Smooth muscle cell (in vitro differentiated cells): ENCODE data around the gene MMEL1. TPM values are rescaled to one million over a fixed set of nuclear protein-coding genes. Genes with fewer than 3 reads are reported as not detected.
A peak's percentile ranks its signal among the peaks of the same experiment; 100 is the strongest.

ENCODE experiments used
- DNase-seq: peaks from one replicate; lab custom pipeline; 2025; ENCODE audit not compliant: unreplicated experiment; lab: John Stamatoyannopoulos, UW
- H2AFZ ChIP-seq: fragments of 200-600 bp; sonication (generic); 2 replicates; pipeline ENCODE4 v1.6.0; 2016; ENCODE audit warnings: antibody characterized with exemption, low read depth, mild to moderate bottlenecking
- H3F3A ChIP-seq: fragments of 200-600 bp; sonication (generic); 2 replicates; pipeline ENCODE4 v1.6.0; 2017; ENCODE audit warnings: antibody characterized with exemption, low read depth
- H3K27ac ChIP-seq: fragments of 200-600 bp; sonication (generic); 2 replicates; pipeline ENCODE4 v1.5.1; 2016; ENCODE audit warnings: low read depth, mild to moderate bottlenecking
- H3K27me3 ChIP-seq: fragments of 200-600 bp; sonication (generic); 2 replicates; pipeline ENCODE4 v1.6.1; 2016; ENCODE audit warnings: low read depth, mild to moderate bottlenecking
- H3K36me3 ChIP-seq: fragments of 200-600 bp; sonication (generic); 2 replicates; pipeline ENCODE4 v1.5.1; 2016; ENCODE audit warnings: low read depth
- H3K4me1 ChIP-seq: fragments of 200-600 bp; sonication (generic); 2 replicates; pipeline ENCODE4 v1.5.1; 2016; ENCODE audit warnings: low read depth
- H3K4me2 ChIP-seq: fragments of 200-600 bp; sonication (generic); 2 replicates; pipeline ENCODE4 v1.6.0; 2016; ENCODE audit warnings: mild to moderate bottlenecking
- H3K4me3 ChIP-seq: fragments of 200-600 bp; sonication (generic); 2 replicates; pipeline ENCODE4 v1.5.1; 2016; ENCODE audit warnings: mild to moderate bottlenecking
- H3K79me2 ChIP-seq: fragments of 200-600 bp; sonication (generic); 2 replicates; pipeline ENCODE4 v1.6.0; 2016; ENCODE audit warnings: low read depth, mild to moderate bottlenecking
- H3K9ac ChIP-seq: fragments of 200-600 bp; sonication (generic); 2 replicates; pipeline ENCODE4 v1.6.0; 2016; ENCODE audit warnings: low read depth
- H3K9me3 ChIP-seq: fragments of 200-600 bp; sonication (generic); replicated peaks from 2 replicates; pipeline ENCODE4 v1.5.1; 2016; ENCODE audit warnings: low read depth
- H4K20me1 ChIP-seq: fragments of 200-600 bp; sonication (generic); 2 replicates; pipeline ENCODE4 v1.6.0; 2016; ENCODE audit warnings: low read depth
- CTCF ChIP-seq: fragments of 200-600 bp; sonication (generic); IDR thresholded peaks from 2 replicates; pipeline ENCODE4 v1.5.1; 2017; ENCODE audit warnings: borderline replicate concordance, mild to moderate bottlenecking, antibody characterized with exemption; ENCODE audit not compliant: insufficient read depth, poor library complexity, severe bottlenecking
- WGBS: methylation state at CpG from one replicate; pipeline ENCODE4 v1.1.7; 2016; ENCODE audit warnings: low lambda C conversion rate; 5-methylcytosine and 5-hydroxymethylcytosine counted together
- polyA plus RNA-seq: library from polyadenylated mRNA; unstranded; fragments of >200 nt; fragmentation: Nextera tagmentation; extraction: Ambion mirVana; gene quantifications from 2 replicates; pipeline ENCODE4 v1.2.1, GENCODE V29; 2016
- total RNA-seq: library from RNA; depleted of rRNA; stranded (reverse); fragments of >200 nt; gene quantifications from 2 replicates; pipeline ENCODE4 v1.2.3, GENCODE V29; 2014

MMEL1 gene
- total and polyA plus RNA-seq, 2 experiments from 2014 or later: 3.4 TPM; not detected in 1

GRCh38 chr1:2587071-2587859 is 45.6 kb downstream of the MMEL1 start:
- Histone ChIP-seq H3K4me3 (peak overlapping the region; percentile 86), H3K9me3 (no peaks in the 10 kb centered on the region), H3K4me1 (peaks cover 14% of the 10 kb centered on the region), H3K9ac (no peak overlapping the region), H3K27me3 (no peaks in the 10 kb centered on the region), H3F3A (no peaks in the 10 kb centered on the region), H3K79me2 (no peaks in the 10 kb centered on the region), H4K20me1 (no peaks in the 10 kb centered on the region), H3K4me2 (peak overlapping the region; percentile 99), H3K36me3 (no peaks in the 10 kb centered on the region), H2AFZ (peak overlapping the region; percentile 89), H3K27ac (no peak overlapping the region)
- 13% methylated on average over 49 of the region's 52 CpGs for WGBS
- no peak for TF ChIP-seq CTCF
- DNase-seq: no peak

DNA sequence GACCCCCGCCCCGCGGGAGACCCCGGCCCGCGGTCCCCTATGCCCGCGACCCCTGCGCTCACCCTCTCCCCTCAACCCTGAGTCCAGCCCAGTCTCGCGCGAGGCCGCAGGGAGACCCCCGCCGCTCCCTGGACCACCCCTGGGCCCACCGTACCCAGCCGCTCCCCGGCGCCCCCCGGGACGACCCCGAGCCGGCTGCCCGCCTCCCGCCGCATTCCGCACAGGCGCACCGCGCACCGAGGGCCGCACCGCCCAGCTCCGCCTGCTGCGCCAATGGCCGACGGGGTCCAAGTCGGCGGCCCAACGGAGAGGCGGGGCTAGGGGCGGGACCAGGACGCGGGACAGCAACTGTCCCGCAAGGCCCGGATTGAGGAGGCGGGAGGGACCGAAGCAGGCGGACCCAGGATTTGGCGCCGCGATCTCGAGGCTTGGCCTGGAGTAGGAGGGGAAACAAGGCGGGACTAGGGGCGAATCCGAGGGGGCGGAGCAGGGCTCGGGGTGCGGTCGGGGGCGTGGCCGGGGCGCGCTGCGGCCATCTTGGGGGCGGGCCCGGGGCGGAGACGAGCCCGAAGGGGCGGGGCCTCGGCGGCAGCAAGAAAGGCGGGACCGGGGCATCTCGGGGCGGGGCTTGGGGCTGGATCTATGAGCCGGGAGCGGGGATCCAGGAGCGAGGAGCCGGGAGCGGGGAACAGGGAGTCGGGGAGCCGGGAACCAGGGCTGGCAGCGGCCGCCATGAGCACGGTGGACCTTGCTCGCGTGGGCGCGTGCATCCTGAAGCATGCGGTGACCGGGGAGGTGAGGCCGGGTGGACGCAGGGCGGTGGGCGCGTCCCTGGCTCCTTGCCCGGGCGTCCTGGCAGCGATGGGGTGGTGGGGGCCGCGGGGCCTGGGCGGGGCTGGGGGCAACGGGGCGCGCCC is 46.4 kb downstream of the MMEL1 start, which contains the start of gene PRXL2B:
Gene PRXL2B, plus strand, starts transcription at position 624 of the 917 bp plus-strand sequence. Its CDS starts 109 bp downstream, at position 733.
- 1% methylated on average over 53 of the region's 107 CpGs for WGBS
- Histone ChIP-seq H3K4me2 (peak within 1 kb of the TSS; percentile 99), H3K9ac (peak within 1 kb of the TSS; percentile 90), H3K4me3 (peak within 1 kb of the TSS; percentile 86), H3K79me2 (no peaks in the 10 kb centered on the region), H3K27ac (peak within 1 kb of the TSS; percentile 57), H3F3A (no peaks in the 10 kb centered on the region), H3K27me3 (no peaks in the 10 kb centered on the region), H2AFZ (peak within 1 kb of the TSS; percentile 89), H3K36me3 (no peaks in the 10 kb centered on the region), H3K4me1 (peaks cover 14% of the 10 kb centered on the region), H3K9me3 (no peaks in the 10 kb centered on the region), H4K20me1 (no peaks in the 10 kb centered on the region)
- no peak for TF ChIP-seq CTCF
- peak; percentile 98 for DNase-seq

DNA sequence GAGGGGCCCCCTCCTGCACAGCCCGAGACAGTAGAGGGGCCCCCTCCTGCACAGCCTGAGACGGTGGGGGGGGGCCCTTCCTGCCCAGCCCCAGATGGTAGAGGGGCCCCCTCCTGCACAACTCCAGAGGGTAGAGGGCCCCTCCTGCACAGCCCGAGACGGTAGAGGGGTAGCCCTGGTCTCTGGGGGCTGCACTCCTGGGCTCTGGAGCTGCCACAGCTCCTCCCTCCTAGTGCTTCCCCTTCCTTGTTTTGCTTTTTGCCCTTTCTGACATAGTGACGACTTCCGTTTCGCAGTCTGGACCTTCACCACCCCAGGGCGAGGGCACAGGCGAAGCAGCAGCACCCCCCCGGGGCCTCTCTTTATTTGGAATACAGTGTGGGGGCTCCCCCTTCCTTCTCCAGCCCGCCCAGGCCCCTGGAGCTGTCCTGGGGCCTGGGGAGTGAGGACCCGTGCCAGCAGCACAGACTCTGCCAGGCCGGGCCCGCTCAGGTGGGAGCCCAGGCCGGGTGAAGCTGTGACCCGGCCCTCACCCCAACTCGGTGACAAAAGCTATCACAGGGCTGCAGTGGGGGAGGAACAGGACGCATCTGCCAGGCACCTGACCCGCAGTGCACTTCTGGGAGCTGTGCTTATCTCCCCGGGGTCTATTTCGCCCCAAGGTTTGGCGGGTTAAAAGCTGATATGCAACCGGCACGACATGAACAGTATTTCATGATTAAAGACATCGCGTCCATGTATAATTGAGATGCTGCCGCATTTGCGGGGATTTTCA is 47.3 kb downstream of the MMEL1 start:
- peak overlapping the region; percentile 99 for H3K4me2 ChIP-seq
- H3F3A ChIP-seq: no peaks in the 10 kb centered on the region
- no peaks in the 10 kb centered on the region for H4K20me1 ChIP-seq
- H3K4me3 ChIP-seq: peak overlapping the region; percentile 86
- H3K27me3 ChIP-seq: no peaks in the 10 kb centered on the region
- H3K36me3 ChIP-seq: no peaks in the 10 kb centered on the region
- WGBS: 4% methylated on average over 28 of the region's 28 CpGs
- peaks cover 14% of the 10 kb centered on the region for H3K4me1 ChIP-seq
- peak overlapping the region; percentile 57 for H3K27ac ChIP-seq
- H3K9ac ChIP-seq: peak overlapping the region; percentile 90
- H3K79me2 ChIP-seq: no peaks in the 10 kb centered on the region
- DNase-seq: no peak
- peak overlapping the region; percentile 74 for H2AFZ ChIP-seq
- TF ChIP-seq CTCF: no peak
- no peaks in the 10 kb centered on the region for H3K9me3 ChIP-seq
